Mesendoderm (in vitro differentiated cells): ENCODE data around the gene TLN1. TPM values are rescaled to one million over a fixed set of nuclear protein-coding genes. Genes with fewer than 3 reads are reported as not detected.

Experiments
- DNase-seq: peaks from one replicate; pipeline ENCODE4 v3.0.0; 2013
- H2AK5ac ChIP-seq: 2 replicates; pipeline ENCODE4 v1.6.1; 2013; ENCODE audit warnings: low read length, inconsistent platforms
- H2BK120ac ChIP-seq: 2 replicates; pipeline ENCODE4 v1.6.1; 2013; ENCODE audit warnings: low read depth, mild to moderate bottlenecking, low read length, moderate library complexity, mixed read lengths
- H2BK15ac ChIP-seq: replicated peaks from 2 replicates; pipeline ENCODE4 v1.6.1; 2013; ENCODE audit warnings: low read depth, mild to moderate bottlenecking, moderate library complexity
- H2BK5ac ChIP-seq: 2 replicates; pipeline ENCODE4 v1.6.1; 2013; ENCODE audit warnings: low read length, inconsistent platforms
- H3K18ac ChIP-seq: 2 replicates; pipeline ENCODE4 v1.6.1; 2013; ENCODE audit warnings: mild to moderate bottlenecking, low read length, mixed read lengths
- H3K23ac ChIP-seq: one replicate; pipeline ENCODE4 v1.6.1; 2013; ENCODE audit warnings: low read length
- H3K27ac ChIP-seq: 2 replicates; pipeline ENCODE4 v1.5.1; 2013; ENCODE audit warnings: low read depth, mild to moderate bottlenecking, inconsistent platforms, low read length, moderate library complexity
- H3K27me3 ChIP-seq: 2 replicates; pipeline ENCODE4 v1.6.1; 2013; ENCODE audit warnings: low read length, control low read depth, mild to moderate bottlenecking, inconsistent platforms; ENCODE audit not compliant: insufficient read depth, poor library complexity
- H3K36me3 ChIP-seq: 2 replicates; pipeline ENCODE4 v1.6.1; 2013; ENCODE audit warnings: low read length, inconsistent platforms; ENCODE audit not compliant: control insufficient read depth, insufficient read depth
- H3K4ac ChIP-seq: one replicate; pipeline ENCODE4 v1.6.1; 2013; ENCODE audit warnings: low read depth, mild to moderate bottlenecking, low read length, moderate library complexity
- H3K4me1 ChIP-seq: 2 replicates; pipeline ENCODE4 v1.6.1; 2013; ENCODE audit warnings: low read depth, low read length, inconsistent platforms; ENCODE audit not compliant: control insufficient read depth
- H3K4me2 ChIP-seq: 2 replicates; pipeline ENCODE4 v1.6.1; 2013; ENCODE audit warnings: low read length
- H3K4me3 ChIP-seq: 2 replicates; pipeline ENCODE4 v1.5.1; 2013; ENCODE audit warnings: mild to moderate bottlenecking, low read length
- H3K56ac ChIP-seq: one replicate; pipeline ENCODE4 v1.6.1; 2013; ENCODE audit warnings: low read length
- H3K79me1 ChIP-seq: 2 replicates; pipeline ENCODE4 v1.6.1; 2013; ENCODE audit warnings: low read length, inconsistent platforms
- H3K79me2 ChIP-seq: 2 replicates; pipeline ENCODE4 v1.6.1; 2013; ENCODE audit warnings: mild to moderate bottlenecking, low read length; ENCODE audit not compliant: control insufficient read depth, insufficient read depth
- H3K9ac ChIP-seq: 2 replicates; pipeline ENCODE4 v1.6.1; 2013; ENCODE audit warnings: low read length, inconsistent platforms
- H4K5ac ChIP-seq: one replicate; pipeline ENCODE4 v1.6.1; 2013; ENCODE audit warnings: low read length
- H4K8ac ChIP-seq: one replicate; pipeline ENCODE4 v1.6.1; 2013; ENCODE audit warnings: low read depth, mild to moderate bottlenecking, control low read depth, low read length, moderate library complexity
- WGBS: extraction: QIAGEN DNeasy Blood & Tissue Kit; methylation state at CpG from one replicate; pipeline ENCODE4 v1.1.7; 2013; ENCODE audit warnings: low lambda C conversion rate, missing lambda C conversion rate; ENCODE audit not compliant: insufficient coverage; ENCODE audit errors: extremely low coverage; 5-methylcytosine and 5-hydroxymethylcytosine counted together
- small RNA-seq: library from polyadenylated mRNA; stranded (forward); fragments of <200 nt; extraction: miRNeasy Mini kit (QIAGEN cat#:217004); gene quantifications from one replicate; pipeline ENCODE3, GENCODE V24; 2013; ENCODE audit not compliant: insufficient read depth

Gene TLN1

GRCh38 chr9:35650341-35651158, 81.4 kb downstream of the TLN1 start, which contains the start of gene SIT1:
Gene SIT1 (minus strand): TSS chr9:35650931. CDS start chr9:35650853, 78 bp downstream.
- no peak within 1 kb of the TSS for H2BK120ac ChIP-seq
- WGBS = no CpG with 5 or more reads among the region's 22 CpGs
- no peak within 1 kb of the TSS for H4K8ac ChIP-seq
- H3K4me2 ChIP-seq = no peak within 1 kb of the TSS
- H3K23ac ChIP-seq = no peak within 1 kb of the TSS
- H3K79me2 ChIP-seq = no peaks in the 10 kb centered on the region
- no peak within 1 kb of the TSS for H2BK5ac ChIP-seq
- H2BK15ac ChIP-seq = no peak within 1 kb of the TSS
- H3K18ac ChIP-seq = no peak within 1 kb of the TSS
- no peak within 1 kb of the TSS for H3K56ac ChIP-seq
- no peak within 1 kb of the TSS for H2AK5ac ChIP-seq
- no peaks in the 10 kb centered on the region for H3K36me3 ChIP-seq
- no peak within 1 kb of the TSS for H4K5ac ChIP-seq
- no peak within 1 kb of the TSS for H3K27ac ChIP-seq
- H3K27me3 ChIP-seq = no peaks in the 10 kb centered on the region
- H3K79me1 ChIP-seq = no peaks in the 10 kb centered on the region
- DNase-seq = no peak
- no peak within 1 kb of the TSS for H3K4me3 ChIP-seq
- no peaks in the 10 kb centered on the region for H3K4me1 ChIP-seq
- no peak within 1 kb of the TSS for H3K4ac ChIP-seq
- H3K9ac ChIP-seq = no peak within 1 kb of the TSS

- no peak overlapping the region for H3K9ac ChIP-seq
- H2BK5ac ChIP-seq = no peak overlapping the region
- no peak overlapping the region for H3K27ac ChIP-seq
- no peak overlapping the region for H3K18ac ChIP-seq
- no peak for DNase-seq
- H3K4me2 ChIP-seq = no peak overlapping the region
- H3K4ac ChIP-seq = no peak overlapping the region
- H3K4me3 ChIP-seq = no peak overlapping the region
- H3K27me3 ChIP-seq = no peaks in the 10 kb centered on the region
- no peaks in the 10 kb centered on the region for H3K4me1 ChIP-seq
- no peak overlapping the region for H3K56ac ChIP-seq
- no peak overlapping the region for H2BK15ac ChIP-seq
- H2AK5ac ChIP-seq = no peak overlapping the region
- no peak overlapping the region for H2BK120ac ChIP-seq
- H3K79me1 ChIP-seq = no peaks in the 10 kb centered on the region
- H3K23ac ChIP-seq = no peak overlapping the region
- H3K79me2 ChIP-seq = no peaks in the 10 kb centered on the region
- no peaks in the 10 kb centered on the region for H3K36me3 ChIP-seq
- H4K8ac ChIP-seq = no peak overlapping the region
- H4K5ac ChIP-seq = no peak overlapping the region
- no CpG with 5 or more reads among the region's 26 CpGs for WGBS
These were observed 82.3 kb downstream of the TLN1 start for GRCh38 chr9:35649431-35650340.

Small RNA genes lying within 50 kb of the gene (small RNA-seq; reads per million reads assigned to genes)
- gene MIR6853 (0.90 reads per million), gene RMRP (not detected), gene RN7SL22P (not detected)
